ENCODE data around the gene DIAPH2.

GRCh38 chrX:97531825-97532224 is 847.2 kb downstream of the DIAPH2 start:
- TF ChIP-seq CTCF (IDR thresholded peaks at IDR 0.05): no peak
- TF ChIP-seq MAX (CRISPR knock-in tag; IDR thresholded peaks at IDR 0.05): no peak
- TF ChIP-seq NFE2L1 (CRISPR knock-in tag; IDR thresholded peaks at IDR 0.05): no peak
- TF ChIP-seq USF2 (CRISPR knock-in tag; IDR thresholded peaks at IDR 0.05): no peak
